Tibial nerve (tissue), 3 donors: ENCODE data around the gene KCNH8.

ENCODE experiments used
- POLR2A ChIP-seq, 2 donors: fragments of 450-650 bp; IDR thresholded peaks; one replicate each; pipeline ENCODE4 v1.6.1; 2017; ENCODE audit warnings: antibody characterized with exemption in 2 of 2, mild to moderate bottlenecking in 2 of 2, moderate library complexity in 2 of 2
- TF ChIP-seq, protein P1 (sequence below), 5 experiments: fragments of 200-600 bp in 3 of 5; fragments of 450-650 bp in 2 of 5; sonication (generic) in 3 of 5; IDR thresholded peaks; one replicate each; pipeline ENCODE4 v1.5.1; 2016 to 2019; ENCODE audit warnings: antibody characterized with exemption in 5 of 5, mild to moderate bottlenecking in 3 of 5, moderate library complexity in 2 of 5

DNA sequence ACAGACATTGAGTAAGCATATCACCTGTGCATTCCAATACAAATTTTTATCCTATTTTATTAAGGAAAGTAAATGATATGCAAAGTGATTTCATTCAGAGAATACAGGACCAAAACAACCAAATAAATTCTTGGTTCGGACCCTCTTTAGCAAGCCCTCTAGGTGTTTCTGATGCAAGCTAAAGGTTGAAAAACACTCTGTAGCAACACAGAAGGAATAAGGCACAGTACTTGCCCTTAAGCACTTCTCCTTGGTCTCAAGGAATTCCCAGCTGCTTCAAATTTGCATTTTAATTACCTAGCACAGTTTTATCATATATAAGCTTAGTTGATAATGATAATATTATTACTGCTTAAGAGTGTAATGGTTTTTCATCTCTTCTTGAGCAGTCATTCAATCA lies 288.4 kb downstream of the KCNH8 start:
- TF ChIP-seq, protein P1, sequence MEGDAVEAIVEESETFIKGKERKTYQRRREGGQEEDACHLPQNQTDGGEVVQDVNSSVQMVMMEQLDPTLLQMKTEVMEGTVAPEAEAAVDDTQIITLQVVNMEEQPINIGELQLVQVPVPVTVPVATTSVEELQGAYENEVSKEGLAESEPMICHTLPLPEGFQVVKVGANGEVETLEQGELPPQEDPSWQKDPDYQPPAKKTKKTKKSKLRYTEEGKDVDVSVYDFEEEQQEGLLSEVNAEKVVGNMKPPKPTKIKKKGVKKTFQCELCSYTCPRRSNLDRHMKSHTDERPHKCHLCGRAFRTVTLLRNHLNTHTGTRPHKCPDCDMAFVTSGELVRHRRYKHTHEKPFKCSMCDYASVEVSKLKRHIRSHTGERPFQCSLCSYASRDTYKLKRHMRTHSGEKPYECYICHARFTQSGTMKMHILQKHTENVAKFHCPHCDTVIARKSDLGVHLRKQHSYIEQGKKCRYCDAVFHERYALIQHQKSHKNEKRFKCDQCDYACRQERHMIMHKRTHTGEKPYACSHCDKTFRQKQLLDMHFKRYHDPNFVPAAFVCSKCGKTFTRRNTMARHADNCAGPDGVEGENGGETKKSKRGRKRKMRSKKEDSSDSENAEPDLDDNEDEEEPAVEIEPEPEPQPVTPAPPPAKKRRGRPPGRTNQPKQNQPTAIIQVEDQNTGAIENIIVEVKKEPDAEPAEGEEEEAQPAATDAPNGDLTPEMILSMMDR (IDR thresholded peaks at IDR 0.05) = no peak
- no peak for TF ChIP-seq POLR2A (IDR thresholded peaks at IDR 0.05)
